Activated CD4-positive, alpha-beta T cell treated with anti-CD3 and anti-CD28 coated beads for 1 hour (primary cell): Measurements from ENCODE around the gene EIF3CL.
"Not testable (repeated sequence)": the region's sequence is repeated elsewhere in the genome, so short reads cannot be mapped to it uniquely, and the experiment has no call there.

Experiments
- DNase-seq: peaks from one replicate; pipeline ENCODE4 v3.0.0-alpha.2; 2020

EIF3CL gene, protein sequence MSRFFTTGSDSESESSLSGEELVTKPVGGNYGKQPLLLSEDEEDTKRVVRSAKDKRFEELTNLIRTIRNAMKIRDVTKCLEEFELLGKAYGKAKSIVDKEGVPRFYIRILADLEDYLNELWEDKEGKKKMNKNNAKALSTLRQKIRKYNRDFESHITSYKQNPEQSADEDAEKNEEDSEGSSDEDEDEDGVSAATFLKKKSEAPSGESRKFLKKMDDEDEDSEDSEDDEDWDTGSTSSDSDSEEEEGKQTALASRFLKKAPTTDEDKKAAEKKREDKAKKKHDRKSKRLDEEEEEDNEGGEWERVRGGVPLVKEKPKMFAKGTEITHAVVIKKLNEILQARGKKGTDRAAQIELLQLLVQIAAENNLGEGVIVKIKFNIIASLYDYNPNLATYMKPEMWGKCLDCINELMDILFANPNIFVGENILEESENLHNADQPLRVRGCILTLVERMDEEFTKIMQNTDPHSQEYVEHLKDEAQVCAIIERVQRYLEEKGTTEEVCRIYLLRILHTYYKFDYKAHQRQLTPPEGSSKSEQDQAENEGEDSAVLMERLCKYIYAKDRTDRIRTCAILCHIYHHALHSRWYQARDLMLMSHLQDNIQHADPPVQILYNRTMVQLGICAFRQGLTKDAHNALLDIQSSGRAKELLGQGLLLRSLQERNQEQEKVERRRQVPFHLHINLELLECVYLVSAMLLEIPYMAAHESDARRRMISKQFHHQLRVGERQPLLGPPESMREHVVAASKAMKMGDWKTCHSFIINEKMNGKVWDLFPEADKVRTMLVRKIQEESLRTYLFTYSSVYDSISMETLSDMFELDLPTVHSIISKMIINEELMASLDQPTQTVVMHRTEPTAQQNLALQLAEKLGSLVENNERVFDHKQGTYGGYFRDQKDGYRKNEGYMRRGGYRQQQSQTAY

DNA sequence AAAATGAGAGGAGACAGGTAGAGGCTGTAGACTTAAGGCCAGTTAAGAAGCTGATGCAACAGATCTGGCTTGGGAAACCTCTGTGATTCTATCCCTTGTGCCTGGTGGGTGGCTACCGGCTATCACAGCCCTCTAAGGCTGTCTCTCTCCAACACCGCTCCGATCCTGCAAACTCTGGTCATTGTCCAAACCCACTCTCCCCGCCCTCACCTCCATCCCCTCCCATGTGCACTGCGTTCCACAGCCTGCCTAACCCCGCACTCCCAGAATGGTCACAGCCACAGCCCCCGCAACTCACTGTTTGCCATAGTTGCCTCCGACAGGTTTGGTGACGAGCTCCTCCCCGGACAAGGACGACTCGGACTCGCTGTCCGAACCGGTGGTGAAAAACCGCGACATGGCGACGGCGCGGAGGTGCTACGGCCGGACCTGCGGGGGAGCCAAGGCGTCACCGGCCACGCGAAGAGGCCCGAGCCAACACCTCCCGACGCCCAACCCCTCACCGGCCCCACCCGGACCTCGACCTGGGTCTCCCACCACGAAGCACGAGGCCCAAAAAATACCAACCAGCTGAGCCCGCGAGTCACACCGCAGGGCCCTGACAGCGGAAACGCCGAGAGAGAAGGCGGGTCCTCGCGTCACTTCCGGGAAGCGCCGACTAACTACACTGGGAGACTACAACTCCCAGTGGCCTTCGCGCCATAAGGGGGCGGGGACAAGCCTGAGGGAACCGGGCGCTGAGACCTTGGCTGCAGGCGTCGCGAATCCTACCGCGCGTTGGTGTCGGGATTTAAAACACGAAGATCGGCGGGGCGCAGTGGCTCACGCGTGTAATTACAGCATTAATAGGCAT, at the start of gene EIF3CL:
Gene EIF3CL, minus strand, starts transcription at position 622 of the 853 bp plus-strand sequence. Its CDS starts 223 bp downstream, at position 399.
- not testable (repeated sequence) for DNase-seq

DNA sequence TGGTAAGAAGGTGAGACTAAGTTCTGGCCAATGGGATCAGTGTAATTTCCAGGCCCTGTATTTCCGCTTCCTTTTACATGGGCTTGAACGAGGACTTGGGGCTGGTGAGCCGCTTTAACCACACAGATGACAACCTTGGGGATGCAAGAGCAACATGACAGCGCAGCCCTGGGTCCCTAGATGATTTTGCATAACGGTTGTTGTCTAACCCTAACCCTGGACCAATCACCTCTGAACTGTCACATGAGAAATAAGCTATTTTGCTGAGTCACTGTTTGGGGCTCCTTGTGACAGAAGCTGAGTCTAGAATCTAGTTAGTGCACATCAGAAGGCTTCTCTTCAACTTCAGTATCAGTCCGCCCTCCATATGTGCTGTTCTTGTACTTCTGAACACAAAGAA, 43.4 kb upstream of the EIF3CL start:
- not testable (repeated sequence) for DNase-seq

DNA sequence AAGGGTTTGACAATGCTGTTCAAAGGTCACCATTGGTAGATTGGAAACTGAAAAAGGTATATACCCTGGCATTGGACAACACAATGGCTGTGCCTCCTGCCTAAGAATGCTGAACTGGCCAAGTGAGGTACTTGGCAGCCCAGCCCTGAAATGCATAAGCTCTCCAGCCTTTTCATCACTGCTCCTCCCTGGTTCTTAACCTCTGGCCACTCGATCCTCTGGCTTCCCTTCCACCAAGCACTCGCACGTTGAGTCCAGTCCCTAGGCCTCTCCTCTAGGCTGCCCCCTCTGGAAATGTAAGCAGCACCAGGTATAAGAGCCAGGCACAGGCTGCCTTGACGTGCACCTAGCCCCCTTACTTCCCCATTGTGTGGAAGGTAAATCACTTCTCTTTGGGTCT, 42.7 kb upstream of the EIF3CL start:
- not testable (repeated sequence) for DNase-seq

DNA sequence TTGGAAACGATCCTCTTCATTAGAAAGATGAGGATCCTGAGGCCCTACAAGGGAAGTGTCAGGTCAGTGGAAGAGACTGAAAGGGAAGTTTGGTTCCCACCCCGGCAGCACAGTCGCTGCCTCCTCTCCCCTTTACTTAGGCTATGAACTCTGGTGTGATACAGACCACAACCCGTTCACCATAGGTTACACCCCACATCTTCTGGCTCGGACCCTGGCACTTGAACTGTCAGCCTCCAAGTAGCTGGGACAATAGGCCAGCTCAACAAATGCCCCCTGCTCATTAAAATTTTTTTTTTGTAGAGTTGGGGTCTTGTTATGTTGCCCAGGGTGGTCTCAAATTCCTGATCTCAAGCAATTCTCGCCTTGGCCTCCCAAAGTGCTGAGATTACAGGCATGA, 40.3 kb upstream of the EIF3CL start:
- not testable (repeated sequence) for DNase-seq

DNA sequence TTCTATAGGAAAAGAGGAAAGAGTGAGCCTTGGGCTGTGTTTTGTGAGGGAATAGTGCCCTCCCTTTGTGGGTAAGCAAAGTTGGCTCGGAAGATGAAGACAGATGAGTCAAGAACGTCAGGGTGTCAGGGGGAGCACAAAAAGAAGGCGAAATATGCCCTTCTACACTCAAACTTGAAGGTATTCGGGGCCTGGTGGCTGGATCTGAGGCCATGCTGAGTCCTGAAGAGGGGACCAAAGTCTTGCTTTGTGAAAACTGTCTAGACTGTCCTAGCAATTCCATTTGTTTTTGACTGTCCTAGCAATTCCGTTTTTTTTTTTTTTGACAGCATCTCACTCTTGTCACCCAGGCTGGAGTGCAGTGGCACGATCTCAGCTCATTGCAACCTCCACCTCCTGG, 35.3 kb upstream of the EIF3CL start:
- not testable (repeated sequence) for DNase-seq

DNA sequence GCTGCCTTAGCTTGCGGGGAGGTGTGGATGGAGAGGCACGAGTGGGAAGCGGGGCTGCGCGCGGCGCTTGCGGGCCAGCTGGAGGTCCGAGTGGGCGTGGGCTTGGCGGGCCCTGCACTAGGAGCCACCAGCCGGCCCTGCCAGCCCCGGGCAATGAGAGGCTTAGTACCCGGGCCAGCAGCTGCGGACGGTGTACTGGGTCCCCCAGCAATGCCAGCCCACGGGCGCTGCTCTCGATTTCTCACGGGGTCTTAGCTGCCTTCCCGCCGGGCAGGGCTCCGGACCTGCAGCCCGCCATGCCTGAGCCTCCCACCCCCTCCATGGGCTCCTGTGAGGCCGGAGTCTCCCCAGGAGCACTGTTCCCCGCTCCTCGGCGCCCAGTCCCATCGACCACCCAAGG, 31.7 kb upstream of the EIF3CL start:
- DNase-seq, result not testable (repeated sequence)

DNA sequence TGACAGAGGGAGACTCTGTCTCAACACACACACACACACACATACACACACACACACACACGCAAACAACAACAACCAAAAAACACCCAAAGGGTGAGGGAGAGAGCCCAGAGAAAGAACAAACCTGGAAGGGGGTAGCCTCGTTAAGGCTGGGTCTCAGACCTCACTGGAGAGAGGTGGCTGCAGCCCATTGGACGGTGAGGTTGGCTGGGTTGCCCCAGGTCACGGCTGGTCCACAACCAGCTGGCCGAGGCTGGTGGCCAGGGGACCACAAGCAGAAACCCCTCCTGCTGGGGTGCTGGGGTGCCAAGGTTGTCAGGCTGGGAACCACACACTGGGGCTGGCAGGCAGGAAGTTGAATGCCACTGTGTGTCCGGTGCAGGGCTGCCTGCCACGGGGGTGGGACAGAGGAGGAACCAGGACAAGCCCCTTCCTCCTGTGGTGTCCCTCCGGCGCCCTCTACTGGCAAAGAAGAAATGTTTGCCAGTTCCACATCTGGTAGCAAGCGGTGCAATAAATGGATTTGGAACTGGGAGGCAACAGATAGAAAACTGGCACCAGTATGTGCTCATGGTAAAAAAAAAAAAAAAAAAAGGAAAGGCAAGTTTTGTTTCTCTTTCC, 22.5 kb upstream of the EIF3CL start:
- DNase-seq, result not testable (repeated sequence)

DNA sequence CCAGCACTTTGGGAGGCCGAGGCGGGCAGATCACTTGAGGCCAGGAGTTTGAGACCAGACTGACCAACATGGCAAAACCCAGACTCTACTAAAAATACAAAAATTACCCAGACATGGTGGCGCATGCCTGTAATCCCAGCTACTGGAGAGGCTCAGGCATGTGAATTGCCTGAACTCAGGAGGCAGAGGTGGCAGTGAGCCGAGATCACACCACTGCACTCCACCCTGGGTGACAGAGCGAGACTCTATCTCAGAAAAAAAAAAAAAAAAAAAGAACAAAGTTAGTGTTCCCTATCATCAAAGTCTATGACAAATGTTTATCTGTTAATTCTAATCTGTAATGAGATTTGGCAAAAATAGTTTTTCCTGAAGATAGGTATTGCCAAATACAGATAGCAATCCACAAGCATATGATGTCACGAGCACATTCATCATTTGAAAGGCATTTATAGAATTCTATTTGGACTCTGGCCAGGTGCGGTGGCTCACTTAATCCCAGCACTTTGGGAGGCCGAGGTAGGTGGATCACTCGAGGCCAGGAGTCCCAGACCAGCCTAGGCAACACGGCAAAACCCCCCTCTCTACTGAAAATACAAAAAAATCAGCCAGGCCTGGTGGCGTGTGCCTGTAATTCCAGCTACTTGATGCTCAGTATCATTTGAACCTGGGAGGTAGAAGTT, 17.6 kb upstream of the EIF3CL start:
- DNase-seq, result not testable (repeated sequence)

DNA sequence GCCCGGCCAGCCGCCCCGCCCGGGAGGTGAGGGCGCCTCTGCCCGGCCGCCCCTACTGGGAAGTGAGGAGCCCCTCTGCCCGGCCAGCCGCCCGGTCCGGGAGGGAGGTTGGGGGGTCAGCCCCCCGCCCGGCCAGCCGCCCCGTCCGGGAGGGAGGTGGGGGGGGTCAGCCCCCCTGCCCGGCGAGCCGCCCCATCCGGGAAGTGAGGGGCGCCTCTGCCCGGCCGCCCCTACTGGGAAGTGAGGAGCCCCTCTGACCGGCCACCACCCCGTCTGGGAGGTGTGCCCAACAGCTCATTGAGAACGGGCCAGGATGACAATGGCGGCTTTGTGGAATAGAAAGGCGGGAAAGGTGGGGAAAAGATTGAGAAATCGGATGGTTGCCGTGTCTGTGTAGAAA, 13.4 kb upstream of the EIF3CL start:
- DNase-seq, result not testable (repeated sequence)

DNA sequence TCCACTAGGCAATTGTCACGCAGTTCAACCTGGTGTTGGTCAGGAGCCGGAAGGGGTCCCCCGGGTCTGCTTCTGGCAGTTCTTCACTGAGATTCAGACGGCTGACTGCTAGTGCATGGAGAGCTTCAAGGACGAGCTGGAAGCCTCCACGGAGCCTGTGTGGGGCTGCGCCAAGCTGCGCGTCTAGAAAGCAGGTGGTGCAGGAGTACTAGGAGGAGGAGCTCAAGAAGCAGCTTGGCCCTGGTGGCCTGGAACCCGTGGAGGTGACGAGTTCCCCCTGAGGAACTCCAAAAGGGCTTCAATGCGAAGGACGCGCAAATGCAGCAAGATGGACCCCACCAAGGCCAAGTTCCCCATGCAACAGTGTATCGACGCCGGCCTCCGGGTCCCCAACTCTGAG, 10.9 kb upstream of the EIF3CL start:
- DNase-seq, result not testable (repeated sequence)

DNA sequence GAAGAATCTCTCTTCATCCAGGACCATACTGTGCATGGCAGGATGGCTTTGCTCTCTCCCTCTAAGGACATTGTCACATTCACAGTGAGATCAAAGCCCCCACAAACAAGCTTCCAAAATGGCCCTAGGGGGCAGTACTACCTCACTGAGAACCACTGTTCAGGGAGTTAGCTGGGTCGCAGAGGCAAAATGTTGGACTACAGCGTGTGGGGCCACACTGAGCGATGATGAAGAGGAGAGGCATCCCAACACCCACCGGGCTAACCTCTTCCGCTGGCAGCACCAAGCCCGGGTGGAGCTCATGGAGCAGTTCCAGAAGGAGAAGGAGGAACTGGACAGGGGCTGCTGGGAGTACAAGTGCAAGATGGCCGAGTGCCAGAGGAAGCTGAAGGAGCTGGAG, 9.9 kb upstream of the EIF3CL start:
- DNase-seq, result not testable (repeated sequence)

DNA sequence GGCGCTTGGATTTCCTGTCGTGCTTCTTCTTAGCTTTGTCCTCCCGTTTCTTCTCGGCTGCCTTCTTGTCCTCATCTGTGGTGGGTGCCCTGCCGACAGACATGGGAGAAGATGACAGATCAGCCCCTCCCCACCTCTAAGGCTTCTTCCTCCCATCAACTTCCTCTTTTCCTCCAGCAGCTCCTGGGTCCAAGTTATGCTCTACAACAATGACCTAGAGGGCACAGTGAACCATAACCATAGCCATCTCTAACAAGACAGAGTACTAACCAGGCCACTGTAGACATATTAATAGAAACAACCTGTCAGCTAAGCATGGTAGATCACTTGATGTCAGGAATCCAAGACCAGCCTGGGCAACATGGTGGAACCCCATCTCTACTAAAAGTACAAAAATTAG, 11.6 kb downstream of the EIF3CL start:
- not testable (repeated sequence) for DNase-seq

DNA sequence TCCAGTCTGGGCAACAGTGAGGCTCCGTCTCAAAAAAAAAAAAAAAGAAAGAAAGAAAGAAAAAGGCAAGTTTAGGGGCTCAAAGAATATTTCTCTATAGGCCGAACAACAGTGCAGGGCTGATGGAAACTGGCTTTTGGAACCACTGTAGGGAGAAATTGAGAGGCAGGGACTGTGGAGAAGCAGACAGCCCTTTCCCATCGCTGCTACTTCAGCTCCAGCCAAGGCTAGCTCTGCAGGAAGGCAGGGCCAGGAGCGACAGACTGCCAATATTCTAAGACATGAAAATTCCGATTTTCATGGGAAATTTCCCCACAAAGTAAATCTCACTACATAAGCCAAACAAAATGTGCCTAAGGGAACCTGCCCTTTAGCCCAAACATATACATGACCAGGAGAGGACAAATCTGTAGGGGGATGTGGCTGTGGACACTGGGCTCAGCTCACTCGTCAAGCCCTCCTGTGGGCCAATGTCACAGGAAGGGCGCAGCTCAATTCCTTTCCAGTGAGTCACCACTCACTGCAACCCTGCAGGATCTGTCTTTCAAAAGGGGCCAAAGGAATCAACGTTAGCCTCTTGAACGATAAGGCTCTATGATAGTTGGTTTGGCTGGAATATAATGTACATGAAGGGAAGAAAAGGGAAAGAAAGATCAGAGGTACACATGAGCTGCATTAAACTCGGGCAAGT, 21.3 kb downstream of the EIF3CL start:
- DNase-seq, result not testable (repeated sequence)

DNA sequence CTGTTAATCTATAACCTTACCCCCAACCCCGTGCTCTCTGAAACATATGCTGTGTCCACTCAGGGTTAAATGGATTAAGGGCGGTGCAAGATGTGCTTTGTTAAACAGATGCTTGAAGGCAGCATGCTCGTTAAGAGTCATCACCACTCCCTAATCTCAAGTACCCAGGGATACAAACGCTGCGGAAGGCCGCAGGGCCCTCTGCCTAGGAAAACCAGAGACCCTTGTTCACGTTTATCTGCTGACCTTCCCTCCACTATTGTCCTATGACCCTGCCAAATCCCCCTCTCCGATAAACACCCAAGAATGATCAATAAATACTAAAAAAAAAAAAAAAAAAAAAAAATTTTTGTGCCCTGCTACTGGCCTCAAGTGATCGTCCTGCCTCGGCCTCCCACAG, 25.8 kb downstream of the EIF3CL start:
- not testable (repeated sequence) for DNase-seq

DNA sequence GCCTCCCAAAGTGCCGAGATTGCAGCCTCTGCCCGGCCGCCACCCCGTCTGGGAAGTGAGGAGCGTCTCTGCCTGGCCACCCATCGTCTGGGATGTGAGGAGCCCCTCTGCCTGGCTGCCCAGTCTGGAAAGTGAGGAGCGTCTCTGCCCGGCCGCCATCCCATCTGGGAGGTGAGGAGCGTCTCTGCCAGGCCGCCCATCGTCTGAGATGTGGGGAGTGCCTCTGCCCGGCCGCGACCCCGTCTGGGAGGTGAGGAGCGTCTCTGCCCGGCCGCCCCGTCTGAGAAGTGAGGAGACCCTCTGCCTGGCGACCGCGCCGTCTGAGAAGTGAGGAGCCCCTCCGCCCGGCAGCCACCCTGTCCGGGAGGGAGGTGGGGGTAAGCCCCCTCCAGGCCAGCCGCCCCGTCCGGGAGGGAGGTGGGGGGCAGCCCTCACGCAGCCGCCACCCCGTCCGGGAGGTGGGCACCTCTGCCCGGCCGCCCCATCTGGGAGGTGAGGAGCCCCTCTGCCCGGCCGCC, 26.5 kb downstream of the EIF3CL start:
- DNase-seq, result not testable (repeated sequence)

DNA sequence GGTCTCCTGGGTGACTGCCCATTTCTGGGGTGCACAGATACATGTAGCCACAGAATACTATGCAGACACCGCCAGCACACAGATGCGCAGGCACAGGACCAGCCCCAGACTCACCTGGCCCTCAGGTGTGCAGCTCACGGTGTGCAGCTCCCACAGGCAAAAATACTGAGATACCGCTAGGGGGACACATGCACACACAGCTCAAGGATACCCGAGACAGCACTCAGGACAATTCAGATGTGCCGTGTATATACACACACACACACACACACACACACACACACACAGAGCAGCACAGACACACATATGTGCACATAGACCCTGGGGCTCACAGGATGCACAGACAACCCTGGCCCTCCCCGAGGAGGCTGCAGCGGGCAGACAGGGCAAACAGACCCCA, 28.5 kb downstream of the EIF3CL start:
- not testable (repeated sequence) for DNase-seq

DNA sequence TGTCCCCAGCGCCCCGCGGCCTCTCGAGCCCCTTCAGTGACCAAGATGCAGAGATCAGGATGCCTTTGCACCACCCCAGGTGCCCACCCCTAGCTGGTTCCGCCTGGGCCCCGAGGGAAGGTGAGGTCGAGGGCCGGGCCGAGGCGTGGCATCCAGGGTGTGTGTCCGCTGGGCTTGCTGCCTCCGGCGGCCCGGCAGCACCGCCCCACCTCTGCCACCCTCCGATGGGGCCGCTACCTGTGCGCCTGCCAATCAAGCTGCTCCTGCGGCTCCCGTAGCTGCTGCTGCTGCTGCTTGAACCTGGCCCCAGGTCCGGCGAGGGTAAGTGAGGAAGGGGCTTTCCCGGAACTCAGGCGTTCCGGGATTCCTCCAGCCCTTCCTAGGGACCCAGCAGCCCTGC, 29.4 kb downstream of the EIF3CL start:
- not testable (repeated sequence) for DNase-seq

DNA sequence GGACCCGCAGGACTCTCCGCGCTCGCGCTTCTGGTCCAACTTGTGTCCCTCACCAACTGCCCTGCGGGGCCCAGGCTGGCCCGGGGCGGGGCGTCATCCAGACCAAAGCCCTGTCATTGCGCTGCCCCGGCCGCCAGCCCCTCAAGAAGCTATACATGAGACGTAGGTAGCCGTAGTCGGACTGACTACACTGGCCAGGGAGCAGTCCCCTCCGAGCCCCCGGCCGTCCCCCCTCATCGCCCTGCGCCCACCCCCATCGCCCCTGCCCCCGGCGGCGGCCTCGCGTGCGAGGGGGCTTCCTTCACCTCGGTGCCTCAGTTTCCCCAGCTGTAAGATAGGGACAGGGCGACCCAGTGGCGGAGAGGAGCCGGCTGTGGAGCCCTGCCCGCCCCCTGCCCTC, 35.7 kb downstream of the EIF3CL start:
- DNase-seq, result not testable (repeated sequence)

DNA sequence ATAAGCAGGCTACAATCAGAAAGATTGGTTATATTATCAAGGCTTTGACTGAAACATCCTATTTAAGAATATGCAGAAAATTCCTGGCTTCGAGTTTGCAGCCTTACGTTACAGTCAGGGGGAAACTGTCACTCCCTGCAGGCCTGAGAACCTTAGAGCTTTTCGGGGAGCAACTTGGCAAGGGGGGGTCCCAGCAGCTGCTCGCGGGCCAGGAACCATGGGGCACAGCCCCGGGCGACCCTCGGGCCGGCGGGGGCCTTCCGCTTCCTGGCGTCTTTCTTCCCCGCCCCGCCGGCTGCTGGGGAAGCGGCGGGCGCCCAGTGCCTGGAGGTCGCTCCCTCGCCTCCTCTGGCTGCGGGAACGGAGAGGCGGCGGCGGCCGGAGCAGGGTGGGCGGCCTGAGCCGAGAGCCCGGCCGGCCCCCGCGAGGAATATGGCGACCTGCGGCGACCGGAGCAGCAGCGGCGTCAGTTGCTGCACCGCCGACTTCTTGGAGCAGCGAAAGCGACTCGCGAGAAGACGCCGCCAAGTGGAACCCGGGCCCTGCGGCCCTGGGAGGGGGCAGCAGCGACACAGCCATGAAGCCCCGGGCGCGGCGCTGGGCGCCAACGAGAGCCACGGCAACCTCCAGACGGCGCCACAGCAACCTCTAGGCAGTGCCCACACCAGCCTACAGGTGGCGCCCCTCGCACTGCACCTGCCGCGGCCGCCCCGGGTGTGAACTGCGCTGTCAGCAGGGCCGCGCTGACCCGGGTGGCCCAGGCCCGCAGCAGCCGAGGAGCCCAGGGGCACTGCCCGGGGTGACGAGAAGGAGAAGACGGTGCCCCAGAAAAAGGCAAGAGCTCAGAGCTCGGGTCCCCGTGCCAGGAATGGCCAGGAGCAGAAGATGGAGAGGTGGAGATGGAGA, 39.1 kb downstream of the EIF3CL start:
- DNase-seq, result not testable (repeated sequence)

DNA sequence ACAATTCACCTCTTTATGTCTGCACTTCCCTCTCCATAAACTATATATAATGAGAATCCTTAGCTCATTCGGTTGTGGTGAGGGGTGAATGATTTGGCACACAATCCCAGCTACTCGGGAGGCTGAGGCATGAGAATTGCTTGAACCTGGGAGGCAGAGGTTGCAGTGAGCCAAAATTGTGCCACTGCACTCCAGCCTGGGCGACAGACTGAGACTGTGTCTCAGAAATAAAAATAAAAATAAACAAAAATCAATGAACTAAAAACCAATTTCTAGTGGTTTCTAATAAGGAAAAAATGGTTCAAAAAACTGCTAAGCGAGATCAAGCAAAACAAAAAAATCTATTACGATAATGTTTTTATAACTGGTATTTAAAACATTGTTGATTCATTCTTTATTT, 40.2 kb downstream of the EIF3CL start, which contains the start of gene NPIPB6:
Gene NPIPB6, minus strand, starts transcription at position 101 of the 400 bp plus-strand sequence. CDS start 686 bp downstream, outside the sequence.
- not testable (repeated sequence) for DNase-seq
